Measurements from ENCODE around the gene OXCT2. TPM values are rescaled to one million over a fixed set of nuclear protein-coding genes. Genes with fewer than 3 reads are reported as not detected.
A peak's percentile ranks its signal among the peaks of the same experiment; 100 is the strongest.
"Not testable (repeated sequence)": the region's sequence is repeated elsewhere in the genome, so short reads cannot be mapped to it uniquely, and the experiment has no call there.

The OXCT2 gene
- total and polyA plus RNA-seq, 2 donors from 2014 or later = 0.32 to 0.98 TPM

DNA sequence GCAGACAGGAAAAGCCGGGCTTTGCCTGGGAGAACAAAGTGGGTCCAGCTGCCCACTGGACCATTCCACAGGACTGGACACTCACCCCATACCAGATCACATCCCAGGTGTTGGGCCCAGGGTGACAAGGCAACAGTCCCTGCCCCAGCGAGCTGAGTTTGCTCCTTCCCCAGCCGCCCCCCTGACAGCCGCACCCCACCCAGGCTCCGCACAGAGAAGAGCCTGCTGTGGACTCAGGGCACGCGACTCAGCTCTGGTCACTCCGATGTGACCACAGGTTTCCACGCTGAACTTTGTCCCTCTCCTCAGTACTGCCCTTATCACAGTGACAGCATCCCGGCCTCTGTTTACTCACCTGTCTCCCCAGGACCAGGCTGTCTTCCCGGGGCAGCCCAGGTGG lies 16.3 kb upstream of the OXCT2 start:
- intact Hi-C loops (cut with DNase I) = no loop called here
- H3K27me3 ChIP-seq (ENCODE audit: control insufficient read depth, insufficient read depth, low read length) = peaks cover 5% of the 10 kb centered on the region
- H3K27ac ChIP-seq (ENCODE audit: low read depth in 2 of 2, low read length in 2 of 2) = no peak overlapping the region
- FAIRE-seq (no peak), DNase-seq (peak in 1 of 5 donors; percentile 73)
- no peaks in the 10 kb centered on the region for H3K36me3 ChIP-seq (ENCODE audit: control insufficient read depth in 2 of 3, insufficient read depth in 3 of 3, low read length in 3 of 3)
- TF ChIP-seq, protein P1, sequence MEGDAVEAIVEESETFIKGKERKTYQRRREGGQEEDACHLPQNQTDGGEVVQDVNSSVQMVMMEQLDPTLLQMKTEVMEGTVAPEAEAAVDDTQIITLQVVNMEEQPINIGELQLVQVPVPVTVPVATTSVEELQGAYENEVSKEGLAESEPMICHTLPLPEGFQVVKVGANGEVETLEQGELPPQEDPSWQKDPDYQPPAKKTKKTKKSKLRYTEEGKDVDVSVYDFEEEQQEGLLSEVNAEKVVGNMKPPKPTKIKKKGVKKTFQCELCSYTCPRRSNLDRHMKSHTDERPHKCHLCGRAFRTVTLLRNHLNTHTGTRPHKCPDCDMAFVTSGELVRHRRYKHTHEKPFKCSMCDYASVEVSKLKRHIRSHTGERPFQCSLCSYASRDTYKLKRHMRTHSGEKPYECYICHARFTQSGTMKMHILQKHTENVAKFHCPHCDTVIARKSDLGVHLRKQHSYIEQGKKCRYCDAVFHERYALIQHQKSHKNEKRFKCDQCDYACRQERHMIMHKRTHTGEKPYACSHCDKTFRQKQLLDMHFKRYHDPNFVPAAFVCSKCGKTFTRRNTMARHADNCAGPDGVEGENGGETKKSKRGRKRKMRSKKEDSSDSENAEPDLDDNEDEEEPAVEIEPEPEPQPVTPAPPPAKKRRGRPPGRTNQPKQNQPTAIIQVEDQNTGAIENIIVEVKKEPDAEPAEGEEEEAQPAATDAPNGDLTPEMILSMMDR (IDR thresholded peaks at IDR 0.05; ENCODE audit: borderline replicate concordance, extremely low read depth, insufficient read depth) = no peak
- peaks cover 0 to 2% (median 0%) of the 10 kb centered on the region in 3 donors for H3K4me1 ChIP-seq (ENCODE audit: control insufficient read depth in 2 of 3, insufficient read depth in 2 of 3, low read depth in 1 of 3, low read length in 3 of 3)
- no peak overlapping the region for H3K9ac ChIP-seq (ENCODE audit: low read length in 3 of 3)
- H3K9me3 ChIP-seq (ENCODE audit: control insufficient read depth in 2 of 3, insufficient read depth in 1 of 3, low read length in 3 of 3) = no peaks in the 10 kb centered on the region
- H3K4me3 ChIP-seq (ENCODE audit: low read length in 3 of 3) = no peak overlapping the region

DNA sequence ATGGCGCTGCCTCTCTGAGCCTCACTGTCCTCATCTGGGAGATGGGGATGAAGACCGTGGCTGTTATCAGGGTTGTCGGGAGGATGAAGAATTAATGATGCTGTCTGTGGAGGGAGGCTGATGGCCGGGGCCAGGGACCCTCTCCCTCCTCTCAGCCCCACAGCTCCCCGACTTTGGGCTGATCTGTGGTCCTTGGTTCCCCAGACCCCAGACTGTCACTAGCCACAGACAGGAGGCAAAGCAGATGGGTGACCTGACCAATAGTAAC lies 15.9 kb upstream of the OXCT2 start:
- FAIRE-seq; H3K27ac ChIP-seq (ENCODE audit: low read depth in 2 of 2, low read length in 2 of 2); H3K36me3 ChIP-seq (ENCODE audit: control insufficient read depth in 2 of 3, insufficient read depth in 3 of 3, low read length in 3 of 3); H3K27me3 ChIP-seq (ENCODE audit: control insufficient read depth, insufficient read depth, low read length); H3K4me3 ChIP-seq (ENCODE audit: low read length in 3 of 3); H3K9me3 ChIP-seq (ENCODE audit: control insufficient read depth in 2 of 3, insufficient read depth in 1 of 3, low read length in 3 of 3); H3K4me1 ChIP-seq (ENCODE audit: control insufficient read depth in 2 of 3, insufficient read depth in 2 of 3, low read depth in 1 of 3, low read length in 3 of 3); H3K9ac ChIP-seq (ENCODE audit: low read length in 3 of 3); intact Hi-C loops (cut with DNase I): not testable (repeated sequence)
- DNase-seq = peak in 1 of 5 donors; percentile 51

DNA sequence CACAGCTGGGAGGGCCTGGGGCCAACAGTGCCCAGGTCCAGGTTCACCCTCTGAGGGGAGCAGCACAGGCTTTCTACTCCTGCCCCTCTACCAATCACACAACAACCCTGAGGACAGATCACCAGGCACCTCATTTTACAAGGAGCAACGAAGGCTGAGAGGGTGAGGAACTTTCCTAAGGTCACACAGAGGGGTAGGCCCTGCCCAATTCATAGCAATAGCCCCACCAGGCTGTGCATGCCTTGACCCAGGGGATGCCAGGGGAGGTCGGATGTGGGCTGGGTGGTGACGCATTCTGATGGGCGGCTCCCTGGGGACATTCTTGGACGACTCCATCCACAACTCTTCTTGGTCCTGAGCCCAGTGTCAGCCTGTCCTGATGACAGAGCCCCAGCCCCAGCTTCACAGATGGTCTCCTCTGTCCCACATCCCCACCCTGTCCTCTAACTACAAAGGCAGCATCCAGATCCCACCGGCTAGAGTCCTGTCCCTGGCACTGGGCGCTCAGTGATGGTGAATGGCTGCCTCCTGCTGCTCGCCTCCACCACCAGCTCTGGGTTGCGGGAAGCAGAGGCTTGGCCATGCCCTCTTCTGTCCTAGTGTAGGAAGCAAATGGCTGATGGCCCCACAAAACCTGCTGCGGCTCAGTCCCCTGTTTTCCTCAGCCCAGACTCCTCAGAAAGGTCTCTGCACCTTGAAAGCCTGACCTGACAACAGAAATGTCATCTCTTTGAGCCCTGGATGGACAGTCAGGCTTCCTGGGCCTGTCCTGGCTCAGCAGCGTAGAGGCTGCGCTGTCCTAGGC lies 15.4 kb upstream of the OXCT2 start:
- DNase-seq = peak in 1 of 5 donors; percentile 39
- H3K27me3 ChIP-seq (ENCODE audit: control insufficient read depth, insufficient read depth, low read length); FAIRE-seq; H3K9me3 ChIP-seq (ENCODE audit: control insufficient read depth in 2 of 3, insufficient read depth in 1 of 3, low read length in 3 of 3); H3K27ac ChIP-seq (ENCODE audit: low read depth in 2 of 2, low read length in 2 of 2); H3K9ac ChIP-seq (ENCODE audit: low read length in 3 of 3); intact Hi-C loops (cut with DNase I); H3K36me3 ChIP-seq (ENCODE audit: control insufficient read depth in 2 of 3, insufficient read depth in 3 of 3, low read length in 3 of 3); H3K4me3 ChIP-seq (ENCODE audit: low read length in 3 of 3); H3K4me1 ChIP-seq (ENCODE audit: control insufficient read depth in 2 of 3, insufficient read depth in 2 of 3, low read depth in 1 of 3, low read length in 3 of 3): not testable (repeated sequence)

DNA sequence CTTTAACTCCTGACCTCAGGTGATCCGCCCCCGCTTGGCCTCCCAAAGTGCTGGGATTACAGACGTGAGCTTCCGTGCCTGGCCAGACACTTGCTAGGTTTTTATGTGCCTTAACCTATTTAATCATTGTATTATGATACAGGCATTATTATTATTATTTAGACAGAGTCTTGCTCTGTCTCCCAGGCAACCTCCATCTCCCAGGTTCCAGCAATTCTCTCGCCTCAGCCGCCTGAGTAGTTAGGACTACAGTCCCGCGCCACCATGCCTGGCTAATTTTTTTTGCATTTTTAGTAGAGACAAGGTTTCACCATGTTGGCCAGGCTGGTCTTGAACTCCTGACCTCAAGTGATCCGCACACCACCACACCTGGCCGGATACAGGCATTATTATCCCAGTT lies 11.5 kb upstream of the OXCT2 start:
- intact Hi-C loops (cut with DNase I); H3K27me3 ChIP-seq (ENCODE audit: control insufficient read depth, insufficient read depth, low read length); H3K36me3 ChIP-seq (ENCODE audit: control insufficient read depth in 2 of 3, insufficient read depth in 3 of 3, low read length in 3 of 3); H3K9me3 ChIP-seq (ENCODE audit: control insufficient read depth in 2 of 3, insufficient read depth in 1 of 3, low read length in 3 of 3); FAIRE-seq; H3K9ac ChIP-seq (ENCODE audit: low read length in 3 of 3); H3K27ac ChIP-seq (ENCODE audit: low read depth in 2 of 2, low read length in 2 of 2); H3K4me3 ChIP-seq (ENCODE audit: low read length in 3 of 3); H3K4me1 ChIP-seq (ENCODE audit: control insufficient read depth in 2 of 3, insufficient read depth in 2 of 3, low read depth in 1 of 3, low read length in 3 of 3): not testable (repeated sequence)
- peak in 1 of 5 donors; percentile 34 for DNase-seq

DNA sequence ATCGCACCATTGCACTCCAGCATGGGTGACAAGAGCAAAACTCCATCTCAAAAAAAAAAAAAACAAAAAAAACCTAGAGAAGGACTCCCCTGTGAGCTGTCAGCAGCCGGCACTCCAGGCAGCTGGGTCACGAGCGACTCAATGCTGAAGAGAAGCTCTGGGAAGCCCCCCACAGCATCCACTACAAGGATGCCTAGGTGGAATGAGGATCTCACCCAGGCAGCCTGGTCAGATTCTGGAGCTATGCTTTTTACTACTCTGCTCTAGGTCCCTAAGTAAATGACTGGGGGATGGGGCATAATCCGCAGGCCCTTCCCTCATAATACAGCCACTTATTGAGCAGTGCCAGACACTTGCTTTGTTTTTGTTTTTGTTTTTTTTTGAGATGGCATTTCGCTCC lies 11.0 kb upstream of the OXCT2 start:
- Histone ChIP-seq H3K9me3 (ENCODE audit: control insufficient read depth in 2 of 3, insufficient read depth in 1 of 3, low read length in 3 of 3) (no peaks in the 10 kb centered on the region), H3K27ac (ENCODE audit: low read depth in 2 of 2, low read length in 2 of 2) (no peak overlapping the region), H3K4me3 (ENCODE audit: low read length in 3 of 3) (no peak overlapping the region), H3K36me3 (ENCODE audit: control insufficient read depth in 2 of 3, insufficient read depth in 3 of 3, low read length in 3 of 3) (no peaks in the 10 kb centered on the region), H3K9ac (ENCODE audit: low read length in 3 of 3) (no peak overlapping the region), H3K27me3 (ENCODE audit: control insufficient read depth, insufficient read depth, low read length) (peaks cover 2% of the 10 kb centered on the region), H3K4me1 (ENCODE audit: control insufficient read depth in 2 of 3, insufficient read depth in 2 of 3, low read depth in 1 of 3, low read length in 3 of 3) (no peaks in the 10 kb centered on the region)
- intact Hi-C loops (cut with DNase I) = no loop called here
- DNase-seq (peak in 1 of 5 donors; percentile 36), FAIRE-seq (no peak)
- TF ChIP-seq, protein P1 (IDR thresholded peaks at IDR 0.05; ENCODE audit: borderline replicate concordance, extremely low read depth, insufficient read depth) = no peak
